SW480 (cell line): ENCODE data around the gene ALKBH5.
"Not testable (repeated sequence)": the region's sequence is repeated elsewhere in the genome, so short reads cannot be mapped to it uniquely, and the experiment has no call there.

Experiments
- DNase-seq: peaks from one replicate; pipeline ENCODE4 v3.0.0-alpha.2; 2016; ENCODE audit warnings: low spot score

ALKBH5 gene

DNA sequence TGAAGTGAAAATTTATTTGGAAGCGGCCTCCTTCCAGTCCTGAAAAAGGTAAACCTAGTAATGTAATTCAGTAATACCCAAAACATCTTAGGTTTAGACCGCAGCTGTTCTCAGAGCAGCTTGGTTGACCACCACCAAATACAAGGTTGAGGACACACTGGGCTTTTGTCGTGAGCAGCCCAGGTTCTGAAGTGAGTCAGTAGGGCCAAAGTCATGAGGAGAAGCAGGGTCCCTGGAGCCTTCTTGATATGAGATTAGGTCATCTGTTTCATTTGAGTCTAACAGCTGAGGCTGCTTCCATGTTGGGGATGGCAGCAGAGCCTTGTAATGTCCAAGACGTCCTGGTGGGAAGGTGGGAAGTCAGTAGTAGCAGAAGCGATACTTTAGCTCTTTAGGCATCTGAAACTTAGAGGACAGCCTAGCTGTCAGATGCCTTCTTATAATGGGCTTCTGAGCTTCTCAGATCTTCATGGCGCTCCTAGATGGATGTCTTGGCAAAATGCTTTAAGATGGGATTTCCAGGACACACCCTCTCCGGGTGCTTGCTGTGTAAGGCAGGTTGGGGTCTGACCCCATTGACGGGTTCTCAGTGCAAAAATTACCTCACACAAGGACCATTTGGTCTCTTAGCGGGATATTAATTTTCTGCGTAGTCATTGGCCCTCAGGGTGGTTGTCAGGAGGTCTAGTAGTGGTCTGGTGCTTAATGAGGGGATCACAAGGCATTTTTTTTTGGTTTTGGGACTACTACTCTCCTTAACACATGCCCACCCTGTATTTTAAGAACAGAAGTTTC lies 2.4 kb downstream of the ALKBH5 start:
- DNase-seq = no peak

DNA sequence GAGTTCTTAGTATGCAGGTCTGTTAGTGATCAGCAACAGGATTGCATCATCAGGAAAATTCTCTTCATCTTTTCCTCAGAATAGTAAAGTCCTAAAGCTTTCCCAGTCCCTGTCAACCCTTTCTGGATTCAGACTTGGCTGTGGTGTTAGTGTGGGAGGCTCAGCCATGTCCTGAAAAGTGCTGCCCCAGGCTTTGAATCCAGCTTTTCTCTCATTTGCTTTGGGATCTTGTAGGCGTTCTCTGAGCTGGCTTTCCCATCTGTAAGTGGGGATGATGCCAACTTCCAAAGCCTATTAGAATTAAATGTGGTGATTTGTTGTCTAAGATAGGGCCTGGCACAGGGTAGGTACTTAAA lies 3.0 kb downstream of the ALKBH5 start:
- DNase-seq = no peak

DNA sequence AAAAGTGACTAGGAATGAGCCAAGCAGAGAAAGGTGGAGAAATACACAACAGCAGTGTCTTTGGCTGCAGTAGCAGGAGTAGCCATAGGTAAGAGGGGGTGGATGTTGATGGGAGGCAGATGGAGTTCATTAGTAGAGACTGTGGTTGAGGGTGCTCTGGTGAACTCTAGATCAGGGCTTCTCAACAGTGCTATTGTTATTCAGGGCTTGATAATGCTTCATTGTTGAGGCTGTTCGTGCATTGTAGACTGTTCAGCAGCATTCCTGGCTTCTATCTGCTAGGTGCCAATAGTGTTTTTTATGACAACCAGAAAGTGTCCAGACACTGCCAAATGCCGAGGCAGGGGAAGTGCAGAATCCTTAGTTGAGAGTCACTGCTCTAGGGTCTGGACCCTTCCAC lies 3.6 kb downstream of the ALKBH5 start:
- no peak for DNase-seq

DNA sequence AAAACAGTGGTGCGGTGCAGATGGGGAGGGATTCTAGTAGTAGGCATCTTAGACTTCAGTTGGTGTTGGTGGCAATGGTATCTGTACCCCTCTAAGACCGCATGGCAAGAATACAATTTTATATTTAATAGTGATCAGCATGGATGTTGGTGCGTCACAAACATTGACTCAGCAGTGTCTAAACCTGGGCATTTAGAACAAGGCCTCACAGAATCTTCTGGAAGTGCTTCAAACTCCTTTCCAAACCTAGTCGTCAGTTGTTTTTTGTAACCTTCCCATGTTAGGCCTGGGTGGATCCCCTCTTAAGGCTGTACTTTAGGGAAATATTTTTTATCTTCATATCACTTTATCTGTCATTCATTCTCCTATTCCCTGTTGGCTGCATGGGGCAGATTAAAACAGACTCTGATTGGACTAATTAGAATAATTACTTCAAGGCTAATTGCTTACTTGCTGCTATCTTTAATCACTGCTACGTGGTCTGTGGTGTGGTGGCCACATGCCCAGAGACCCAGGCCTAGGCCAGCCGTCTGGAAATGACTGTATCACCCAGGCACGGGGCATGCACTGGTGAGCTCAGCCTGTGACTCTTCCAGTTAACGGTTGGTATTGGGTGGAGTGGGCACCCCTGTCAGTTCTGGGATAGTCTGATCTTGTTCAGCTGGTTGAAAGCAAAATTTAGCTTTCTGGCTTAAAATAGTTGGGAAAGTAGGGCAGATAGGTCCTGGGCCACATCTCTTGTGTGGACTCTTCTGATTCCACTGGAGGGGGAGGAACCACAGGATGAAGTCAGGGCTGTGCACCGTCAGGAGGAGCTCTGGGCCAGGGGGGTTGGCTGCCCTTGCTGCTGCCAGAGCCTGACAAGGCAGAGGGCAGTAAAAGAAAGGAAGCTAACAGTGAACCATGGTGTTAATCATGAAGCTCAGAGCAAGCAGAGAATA lies 4.5 kb downstream of the ALKBH5 start:
- no peak for DNase-seq

DNA sequence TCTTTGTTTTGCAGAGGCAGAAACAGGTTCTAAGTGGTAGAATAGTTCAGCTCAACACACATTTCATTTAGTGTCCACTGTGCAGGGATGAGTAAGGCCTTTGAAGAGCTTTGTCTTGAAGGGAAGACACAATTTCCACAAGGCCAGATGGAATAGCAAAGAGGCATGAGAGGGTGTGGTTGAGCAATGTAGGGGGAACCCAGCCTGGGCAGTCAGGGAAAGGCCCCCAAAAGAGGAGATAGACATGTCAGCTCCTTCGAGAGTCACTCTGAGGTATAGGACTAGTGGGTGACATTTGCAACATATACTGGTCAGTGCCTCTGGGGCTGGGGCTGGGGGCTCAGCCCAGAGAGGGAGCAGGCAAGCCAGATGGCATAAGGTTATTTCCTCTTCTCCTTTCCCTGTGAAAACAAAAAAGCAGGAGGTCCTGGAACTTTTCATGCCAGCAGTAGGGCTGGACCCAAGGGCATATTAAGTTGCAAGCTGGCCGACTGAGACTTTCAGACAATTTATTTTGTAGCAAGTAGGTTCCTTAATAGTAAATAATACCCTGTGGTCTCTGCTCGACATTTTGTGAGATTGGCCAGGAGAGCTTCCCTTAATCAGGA lies 7.1 kb downstream of the ALKBH5 start:
- no peak for DNase-seq

DNA sequence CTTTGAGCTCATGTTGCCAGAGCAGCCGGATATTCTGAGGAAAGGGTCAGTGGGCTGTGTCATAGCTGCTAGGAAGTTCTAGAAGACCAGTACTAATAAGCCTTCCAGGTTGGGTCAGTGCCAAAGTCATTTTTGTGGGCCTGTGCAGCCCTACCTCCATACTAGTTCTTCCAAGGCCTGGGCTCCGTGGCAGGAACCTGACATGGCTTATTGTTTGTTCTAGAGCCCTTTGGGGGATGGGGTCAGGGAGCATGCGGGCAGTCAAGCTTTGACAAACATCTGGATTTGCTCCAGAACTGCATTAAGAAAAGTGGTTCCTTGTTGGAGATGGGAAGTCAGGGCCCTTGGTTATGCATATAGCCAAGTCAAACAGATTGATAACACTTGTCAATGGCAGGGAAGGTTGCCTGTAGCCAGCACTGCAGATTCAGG lies 7.6 kb downstream of the ALKBH5 start:
- DNase-seq = no peak

DNA sequence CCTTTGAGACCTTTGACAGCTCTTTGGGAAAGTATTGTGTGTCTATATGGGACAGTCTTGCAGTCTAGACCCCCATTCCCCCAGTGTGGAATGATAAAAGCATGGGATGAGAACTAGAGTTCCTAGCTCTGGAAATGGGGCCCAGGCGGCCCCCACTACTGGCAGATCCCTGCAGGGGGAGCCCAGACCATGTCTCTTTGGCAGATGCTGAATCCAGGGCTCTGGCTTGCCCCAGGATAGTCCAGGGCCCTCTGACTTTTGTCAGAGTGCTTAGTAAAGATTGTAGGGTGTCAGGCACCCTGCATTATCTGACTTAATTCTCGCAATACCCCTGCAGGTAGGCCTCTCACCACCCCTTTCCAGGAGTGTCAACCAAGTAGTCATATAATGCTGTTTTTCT lies 8.3 kb downstream of the ALKBH5 start:
- no peak for DNase-seq

DNA sequence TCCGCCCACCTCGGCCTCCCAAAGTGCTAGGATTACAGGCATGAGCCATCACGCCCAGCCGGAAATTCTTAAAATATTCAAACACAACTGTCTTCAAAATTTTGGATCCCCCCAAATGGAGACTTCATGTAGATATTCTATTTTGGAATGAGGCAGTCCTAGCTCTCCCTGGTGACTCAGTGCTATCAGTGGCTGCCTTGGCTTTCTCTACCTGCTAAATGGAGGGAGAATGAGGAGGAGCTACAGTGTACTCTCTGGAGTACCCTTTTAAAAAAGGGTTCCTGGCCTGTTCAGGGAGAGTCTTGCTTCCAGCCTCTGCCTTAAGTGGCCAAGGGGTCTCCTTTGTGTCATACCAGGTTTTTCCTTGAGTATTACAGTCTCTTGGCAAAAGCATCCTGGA lies 10.8 kb downstream of the ALKBH5 start:
- no peak for DNase-seq

DNA sequence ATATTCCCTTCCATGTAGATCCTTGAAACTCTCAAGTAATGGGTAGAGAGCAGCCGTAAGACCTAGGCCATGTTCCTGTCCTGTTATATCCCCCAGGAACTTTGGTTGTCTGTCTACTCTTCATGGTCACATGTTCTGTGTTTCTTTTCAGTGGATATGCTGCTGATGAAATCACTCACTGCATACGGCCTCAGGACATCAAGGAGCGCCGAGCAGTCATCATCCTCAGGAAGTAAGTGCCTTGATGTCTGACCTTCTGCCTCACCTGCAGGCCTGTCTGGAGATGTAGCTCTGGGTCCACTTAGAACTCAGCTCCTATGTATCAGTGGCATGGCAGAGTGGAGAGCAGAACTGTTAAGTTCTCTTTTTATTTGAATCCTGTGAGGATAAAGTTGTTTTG lies 11.2 kb downstream of the ALKBH5 start:
- DNase-seq = no peak

DNA sequence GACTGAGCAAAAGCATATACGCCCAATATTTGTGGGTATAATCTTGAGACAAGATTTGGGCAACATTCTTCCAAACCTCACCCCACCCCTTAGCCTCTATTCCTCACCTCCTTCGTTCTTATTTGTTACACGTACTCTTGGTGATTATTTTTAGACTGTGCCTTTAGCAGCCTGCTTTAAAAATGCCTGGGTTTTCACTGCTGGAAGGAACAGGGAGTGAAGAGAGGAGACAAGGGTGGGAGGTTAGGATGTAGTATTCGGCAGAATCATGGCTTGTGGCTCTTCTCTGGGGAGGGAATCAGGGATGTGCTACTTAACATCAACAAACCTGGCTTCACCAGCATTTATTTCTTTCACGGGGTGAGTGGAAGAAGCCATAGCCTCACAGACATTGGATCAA lies 11.6 kb downstream of the ALKBH5 start:
- DNase-seq = no peak

DNA sequence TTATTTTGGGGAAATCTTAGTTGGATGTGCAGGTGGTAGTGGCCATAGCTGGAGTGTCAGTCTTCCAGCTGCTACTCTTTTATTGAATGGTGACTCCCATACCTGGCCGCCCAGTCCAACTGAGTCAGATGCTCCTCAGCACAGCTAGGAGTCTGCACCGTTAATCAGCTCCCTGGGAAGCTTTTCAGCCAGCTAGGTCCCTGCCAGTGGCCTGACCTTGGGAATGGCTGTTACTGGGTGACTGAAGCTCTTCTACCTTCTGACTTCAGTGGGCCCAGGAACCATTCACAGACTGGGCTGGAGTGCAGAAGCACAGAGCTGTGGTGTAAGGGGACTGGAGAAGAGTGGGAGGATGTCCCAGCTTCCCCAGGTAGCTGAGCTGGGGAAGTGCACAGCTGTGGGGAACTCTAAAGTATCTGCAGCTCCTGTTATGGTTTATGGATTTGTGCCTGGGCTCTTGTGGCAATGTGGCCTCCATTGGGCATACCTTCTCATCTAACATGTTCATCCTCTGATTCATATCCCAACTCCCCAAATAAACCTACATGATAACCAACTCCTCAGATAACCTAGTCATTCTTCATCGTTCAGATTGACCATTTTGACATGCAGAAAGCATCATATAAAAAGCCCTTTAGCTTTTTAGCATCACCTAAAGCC lies 14.0 kb downstream of the ALKBH5 start:
- DNase-seq = no peak

DNA sequence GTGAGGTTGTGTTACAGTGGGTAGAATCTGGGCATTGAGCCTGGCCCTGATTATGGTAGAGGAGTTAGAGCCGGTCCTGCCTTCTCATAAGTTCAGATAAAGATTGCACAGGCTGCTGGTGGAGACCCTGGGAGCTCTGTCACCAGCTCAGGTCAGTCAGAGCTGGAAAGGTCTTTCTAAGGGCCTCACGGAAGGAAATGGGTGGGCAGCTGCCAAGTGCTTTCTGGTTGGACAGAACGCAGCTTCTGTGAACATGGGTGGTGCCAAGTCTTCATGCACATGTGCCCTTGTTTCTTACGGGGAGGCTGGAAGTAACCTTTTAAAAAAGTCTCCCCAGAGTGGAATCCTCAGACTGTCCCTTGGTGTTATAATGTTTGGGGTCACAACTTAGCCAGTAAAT lies 14.9 kb downstream of the ALKBH5 start:
- no peak for DNase-seq

DNA sequence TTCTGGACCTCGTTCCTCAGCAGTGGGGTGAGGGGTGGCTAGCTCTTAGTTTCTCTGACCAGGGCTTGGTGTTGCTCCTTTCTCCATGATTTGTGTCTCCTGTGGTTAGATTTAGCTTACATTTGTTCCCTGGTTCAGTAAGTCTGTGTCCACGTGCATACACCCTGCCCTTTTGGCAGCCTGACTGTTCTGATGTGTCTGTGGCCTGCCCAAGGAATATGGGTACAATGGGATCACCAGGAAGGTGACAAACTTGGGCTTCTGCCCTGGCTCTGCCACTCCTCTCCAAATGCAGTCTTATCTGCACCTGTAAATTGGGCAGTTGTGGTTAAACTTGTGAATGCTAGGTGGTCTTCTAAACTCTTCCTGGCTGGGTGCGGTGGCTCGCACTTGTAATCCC lies 17.5 kb downstream of the ALKBH5 start:
- DNase-seq = no peak

DNA sequence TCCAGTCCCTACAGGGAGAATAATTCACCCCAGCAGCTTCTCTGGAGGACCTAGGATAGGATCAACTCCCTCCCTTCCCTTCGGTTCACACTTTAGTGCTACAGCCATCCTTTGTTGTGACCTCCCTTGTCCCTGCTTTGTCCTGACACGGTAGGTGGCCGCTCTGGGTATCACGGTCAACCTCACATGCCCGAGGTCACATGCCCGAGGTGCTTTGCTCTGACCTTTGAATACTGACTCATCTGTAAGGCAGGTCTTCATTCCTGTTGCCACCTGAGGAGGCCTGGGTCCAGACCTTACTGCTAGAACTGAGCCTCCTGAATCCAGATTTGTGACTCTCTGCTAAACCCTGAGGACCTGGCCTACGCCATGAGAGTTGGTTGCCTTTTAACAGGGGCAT lies 19.7 kb downstream of the ALKBH5 start:
- DNase-seq = no peak

DNA sequence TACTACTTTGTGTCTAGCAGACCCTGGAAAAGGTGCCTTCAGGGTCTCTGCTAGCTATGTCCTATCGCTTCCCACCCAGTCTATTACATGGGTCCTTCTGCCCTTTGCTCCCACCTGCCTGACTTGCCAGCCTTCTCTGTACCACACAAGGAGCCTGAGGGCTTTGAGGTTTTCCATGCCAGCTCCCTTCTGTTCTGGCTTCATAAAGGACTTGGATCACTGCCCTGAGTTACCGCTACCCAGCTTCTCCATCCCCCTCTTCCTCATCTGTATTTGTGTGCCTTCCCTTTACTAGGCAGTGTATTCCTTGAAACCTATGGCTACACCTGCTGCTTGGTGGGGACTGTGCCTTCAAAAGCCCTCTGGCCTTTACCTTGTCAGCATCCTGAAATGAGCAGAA lies 22.2 kb downstream of the ALKBH5 start:
- no peak for DNase-seq

DNA sequence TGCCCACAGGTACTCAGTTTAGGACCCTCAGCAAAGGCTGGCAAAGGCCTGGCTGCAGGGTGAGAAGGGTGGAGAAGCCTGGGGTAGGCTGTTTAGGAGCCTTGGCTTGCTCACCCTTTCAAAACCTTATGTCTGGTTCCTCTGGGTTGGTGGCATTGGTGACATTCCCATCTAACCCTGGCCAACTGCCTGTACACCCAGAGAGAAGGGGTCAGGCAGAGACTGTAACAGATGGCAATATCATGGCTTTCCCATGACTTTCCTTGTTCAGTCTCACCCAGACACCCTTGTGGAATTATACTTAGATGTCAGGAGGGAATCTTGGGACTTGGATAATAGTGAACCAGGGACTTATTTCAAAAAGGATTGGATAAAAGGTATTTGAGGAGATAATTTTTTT lies 23.3 kb downstream of the ALKBH5 start:
- DNase-seq = no peak

DNA sequence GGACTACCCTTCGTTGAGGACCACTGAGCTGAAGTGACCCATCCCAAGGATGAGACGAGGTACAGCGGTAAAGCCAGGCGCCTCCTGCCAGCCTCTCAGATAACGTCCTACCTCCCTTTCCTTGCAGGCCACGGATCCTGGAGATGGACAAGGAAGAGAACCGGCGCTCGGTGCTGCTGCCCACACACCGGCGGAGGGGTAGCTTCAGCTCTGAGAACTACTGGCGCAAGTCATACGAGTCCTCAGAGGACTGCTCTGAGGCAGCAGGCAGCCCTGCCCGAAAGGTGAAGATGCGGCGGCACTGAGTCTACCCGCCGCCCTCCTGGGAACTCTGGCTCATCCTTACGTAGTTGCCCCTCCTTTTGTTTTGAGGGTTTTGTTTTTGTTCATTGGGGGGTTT lies 24.5 kb downstream of the ALKBH5 start:
- DNase-seq = no peak

DNA sequence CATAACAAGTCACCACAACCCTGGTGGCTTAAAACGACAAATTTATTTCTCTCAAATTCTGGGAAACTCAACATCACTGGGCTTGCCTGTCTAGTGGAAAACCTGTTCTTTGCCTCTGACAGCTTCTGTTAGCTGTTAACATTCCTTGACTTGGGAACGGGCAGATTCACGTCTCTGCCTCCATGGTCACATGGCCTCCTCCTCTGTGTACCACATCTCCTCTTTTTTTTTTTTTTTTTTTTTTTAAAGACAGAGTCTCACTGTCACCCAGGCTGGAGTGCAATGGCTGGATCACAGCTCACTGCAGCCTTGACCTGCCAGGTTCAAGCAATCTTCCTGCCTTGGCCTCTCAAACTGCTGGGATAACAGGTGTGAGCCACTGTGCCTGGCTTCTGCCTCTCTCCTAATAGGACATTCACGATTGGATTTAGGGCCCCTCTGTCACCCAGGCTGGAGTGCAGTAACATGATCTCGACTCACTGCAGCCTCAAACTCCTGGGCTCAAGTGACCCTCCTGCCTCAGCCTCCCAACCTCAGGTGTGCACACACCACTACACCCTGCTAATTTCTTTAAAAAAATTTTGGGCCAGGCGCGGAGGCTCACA lies 30.1 kb downstream of the ALKBH5 start:
- DNase-seq = no peak

DNA sequence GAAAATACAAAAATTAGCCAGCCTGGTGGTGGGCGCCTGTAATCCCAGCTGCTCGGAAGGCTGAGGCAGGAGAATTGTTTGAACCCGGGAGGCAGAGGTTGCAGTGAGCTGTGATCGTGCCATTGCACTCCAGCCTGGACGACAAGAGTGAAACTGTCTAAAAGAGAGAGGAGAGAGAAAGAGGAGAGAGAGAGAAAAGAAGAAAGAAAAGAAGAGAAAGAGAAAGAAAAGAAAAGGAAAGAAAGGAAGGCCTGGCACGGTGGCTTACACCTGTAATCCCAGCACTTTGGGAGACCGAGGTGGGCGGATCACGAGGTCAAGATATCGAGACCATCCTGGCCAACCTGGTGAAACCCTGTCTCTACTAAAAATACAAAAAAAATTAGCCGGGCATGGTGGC lies 33.3 kb downstream of the ALKBH5 start:
- DNase-seq = not testable (repeated sequence)

DNA sequence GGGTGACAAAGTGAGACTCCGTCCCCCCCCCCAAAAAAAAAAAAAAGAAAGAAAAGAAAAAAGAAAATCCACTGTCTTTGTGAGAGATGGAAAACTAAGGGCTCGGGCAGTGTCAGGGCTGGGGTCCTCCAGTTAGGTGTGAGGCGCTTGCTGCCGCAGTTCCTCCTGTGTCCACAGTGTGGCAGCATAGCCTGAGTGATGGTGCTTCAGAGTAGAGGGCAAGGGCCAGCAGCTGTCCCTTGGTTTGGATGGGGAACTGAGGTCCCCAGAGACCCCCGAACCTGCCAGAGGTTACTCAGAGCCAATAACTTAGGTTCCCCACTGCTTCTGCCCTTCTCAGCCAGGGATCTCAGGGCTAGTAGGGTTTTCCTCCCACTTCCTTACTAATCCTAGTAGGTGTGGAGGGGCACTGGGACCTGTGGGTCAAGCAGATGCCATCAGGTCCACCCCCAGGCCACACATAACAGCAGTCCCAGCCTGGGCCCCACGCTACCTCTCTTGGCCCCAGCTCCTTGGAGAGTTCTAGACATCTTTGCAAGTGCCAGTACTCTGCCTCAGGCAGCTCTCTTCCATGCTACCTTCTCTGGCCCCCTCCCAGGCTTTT lies 33.9 kb downstream of the ALKBH5 start:
- DNase-seq = peak; percentile 43

DNA sequence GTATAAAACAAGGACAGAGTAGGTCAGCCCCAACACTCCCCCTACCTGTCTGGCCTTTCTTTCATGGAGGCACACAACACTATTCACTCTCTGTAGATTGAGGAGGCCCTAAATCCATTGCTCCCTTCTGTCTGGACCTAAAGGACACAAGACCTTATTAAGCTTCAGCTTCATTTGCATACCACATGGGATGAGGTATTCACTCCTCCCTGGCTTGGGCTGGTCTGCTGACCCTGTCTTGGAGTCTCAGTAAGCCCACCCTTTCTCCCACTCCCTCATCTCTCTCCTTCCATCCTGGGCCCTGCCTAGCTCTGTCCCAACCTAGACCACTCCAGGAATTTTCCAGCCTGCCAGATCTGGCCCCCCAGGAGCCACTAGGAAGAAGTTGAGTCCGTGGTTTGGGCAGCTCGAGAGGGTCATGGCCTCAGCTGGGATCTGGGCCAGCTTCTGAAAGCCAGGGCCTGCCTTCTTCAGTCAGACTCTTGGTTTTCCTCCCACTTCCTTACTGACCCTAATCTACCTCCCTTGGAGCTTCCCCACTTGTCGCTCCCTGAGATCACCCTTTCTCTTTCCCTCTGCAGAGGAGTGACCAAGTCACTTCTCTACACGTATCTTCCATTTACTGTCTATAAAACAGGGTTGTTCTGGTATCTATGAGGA lies 35.3 kb downstream of the ALKBH5 start:
- no peak for DNase-seq
